ENCODE results near the gene PTX3.

DNA sequence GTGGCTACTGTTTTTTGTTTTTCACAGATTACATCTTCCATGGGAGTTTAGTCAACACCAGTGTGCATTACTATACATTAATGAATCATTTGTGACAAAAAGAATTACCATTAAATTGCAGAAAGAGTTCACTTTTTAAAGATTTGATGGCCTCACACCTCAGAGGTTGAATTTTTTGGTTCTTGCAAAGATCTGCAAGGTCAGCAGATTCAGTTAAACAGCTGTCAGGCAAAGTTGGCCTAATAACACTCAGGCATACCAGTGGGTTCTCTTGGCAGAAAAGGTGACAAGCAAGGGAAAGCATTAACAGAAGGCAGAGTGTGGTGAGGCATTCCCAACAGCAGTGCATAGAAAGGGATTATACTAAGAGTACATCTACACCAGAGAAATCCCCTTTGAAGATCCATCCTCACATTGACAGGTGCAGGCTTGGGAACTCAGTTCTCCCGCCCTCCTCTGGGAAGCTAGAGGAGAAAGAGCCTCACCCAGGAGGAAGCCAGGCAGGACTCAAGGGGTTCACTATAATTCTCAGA, 24.3 kb upstream of the PTX3 start:
- TF ChIP-seq CTCF (conservative IDR thresholded peaks at IDR 0.05; ENCODE audit: low read depth, low read length) (no peak), EZH2 (IDR thresholded peaks at IDR 0.05; ENCODE audit: low read length, unreplicated experiment) (no peak), EZH2phosphoT487 (IDR thresholded peaks at IDR 0.05; ENCODE audit: borderline replicate concordance, low read length) (no peak)
